HCT116 (cell line): ENCODE measurements around the gene C2orf76. TPM values are rescaled to one million over a fixed set of nuclear protein-coding genes. Genes with fewer than 3 reads are reported as not detected.

Experiments used
- ATAC-seq: fragments of 200-7000 bp; cut with Tn5 transposase; 2 replicates; pipeline ENCODE4 v1.9.1; 2020; ENCODE audit warnings: mild to moderate bottlenecking, moderate library complexity
- BruUV-seq: library from RNA; stranded (reverse); fragments of 400-500 nt; replicated peaks from 2 replicates; lab custom pipeline; 2021; lab: Mats Ljungman, UMichigan
- CTCF ChIA-PET: fragments of 300-600 bp; sonication (Branson Sonifier 250); formaldehyde crosslinking; loops from one replicate; lab custom pipeline; 2021; ENCODE audit warnings: antibody characterized with exemption; lab: Charles Lee
- POLR2A ChIA-PET: fragments of 300-600, 350-600 bp; sonication (Branson Sonifier 250); formaldehyde crosslinking; loops from one replicate; lab custom pipeline; 2021; ENCODE audit warnings: antibody characterized with exemption; lab: Charles Lee
- RAD21 ChIA-PET, 2 experiments: fragments of 300-600 bp; sonication (Branson Sonifier 250); formaldehyde crosslinking; loops; one replicate each; lab custom pipeline; 2023; ENCODE audit warnings: low total read pairs in 2 of 2; ENCODE audit not compliant: uncharacterized antibody in 2 of 2, unreplicated experiment in 2 of 2, low non-redundant PET in 1 of 2; lab: Charles Lee
- DNase-seq: peaks from one replicate; pipeline ENCODE4 v3.0.0-alpha.2; 2010; ENCODE audit warnings: low read depth, low spot score
- H2AFZ ChIP-seq: fragments of 200-600 bp; shearing (Covaris generic), sonication (generic); 2 replicates; pipeline ENCODE4 v1.6.1; 2017; ENCODE audit warnings: low read depth, mixed run types, mixed read lengths, antibody characterized with exemption, low read length; ENCODE audit not compliant: poor library complexity, severe bottlenecking
- H3K27ac ChIP-seq: 2 replicates; pipeline ENCODE4 v1.5.1; 2012; ENCODE audit warnings: low read depth, low read length
- H3K27me3 ChIP-seq: fragments of 200-600 bp; sonication (generic); 2 replicates; pipeline ENCODE4 v1.6.1; 2016; ENCODE audit warnings: mixed run types, low read length, mixed read lengths; ENCODE audit not compliant: insufficient read depth
- H3K36me3 ChIP-seq, 2 experiments: fragments of 200-500 bp in 1 of 2; fragments of 200-600 bp in 1 of 2; sonication (Bioruptor generic) in 1 of 2; sonication (generic) in 1 of 2; 2 replicates each; pipeline versions ENCODE4 v1.5.1 to v1.6.1; 2014 to 2016; ENCODE audit warnings: low read length in 2 of 2, inconsistent platforms in 1 of 2, mixed read lengths in 1 of 2, mixed run types in 1 of 2; ENCODE audit not compliant: insufficient read depth in 2 of 2, control insufficient read depth in 1 of 2
- H3K4me1 ChIP-seq, 2 experiments: fragments of 200-600 bp in 1 of 2; sonication (generic) in 1 of 2; 2 replicates each; pipeline versions ENCODE4 v1.5.1 to v1.6.1; 2012 to 2017; ENCODE audit warnings: low read length in 2 of 2, inconsistent platforms in 1 of 2, mild to moderate bottlenecking in 1 of 2, mixed read lengths in 1 of 2, mixed run types in 1 of 2, moderate library complexity in 1 of 2; ENCODE audit not compliant: insufficient read depth in 2 of 2, control insufficient read depth in 1 of 2
- H3K4me2 ChIP-seq: fragments of 200-600 bp; sonication (generic); 2 replicates; pipeline ENCODE4 v1.6.1; 2017; ENCODE audit warnings: mixed run types, low read length, mixed read lengths
- H3K4me3 ChIP-seq, 2 experiments: fragments of 200-600 bp in 1 of 2; sonication (generic) in 1 of 2; replicated peaks in 1 of 2; 2 replicates each; pipeline ENCODE4 v1.5.1; 2011 to 2016; ENCODE audit warnings: low read length in 2 of 2, control low read depth in 1 of 2, low read depth in 1 of 2, mild to moderate bottlenecking in 1 of 2, mixed read lengths in 1 of 2, mixed run types in 1 of 2
- H3K79me2 ChIP-seq: fragments of 200-600 bp; sonication (generic); 2 replicates; pipeline ENCODE4 v1.6.1; 2017; ENCODE audit warnings: mild to moderate bottlenecking, mixed run types, low read length, moderate library complexity, mixed read lengths; ENCODE audit not compliant: insufficient read depth
- H3K9ac ChIP-seq: fragments of 200-600 bp; sonication (generic); 2 replicates; pipeline ENCODE4 v1.6.1; 2016; ENCODE audit warnings: low read length, mixed read lengths
- H3K9me2 ChIP-seq: fragments of 200-600 bp; sonication (generic), shearing (Covaris generic); 2 replicates; pipeline ENCODE4 v1.6.1; 2017; ENCODE audit warnings: mixed run types, mild to moderate bottlenecking, moderate library complexity; ENCODE audit not compliant: insufficient read depth
- H3K9me3 ChIP-seq, 2 experiments: fragments of 200-500 bp in 1 of 2; fragments of 200-600 bp in 1 of 2; sonication (Bioruptor generic) in 1 of 2; sonication (generic) in 1 of 2; 2 replicates each; pipeline ENCODE4 v1.6.1; 2014 to 2017; ENCODE audit warnings: low read length in 2 of 2, mixed read lengths in 2 of 2, inconsistent platforms in 1 of 2, low read depth in 1 of 2, mild to moderate bottlenecking in 1 of 2, mixed run types in 1 of 2, moderate library complexity in 1 of 2; ENCODE audit not compliant: control insufficient read depth in 1 of 2, insufficient read depth in 1 of 2
- H4K20me1 ChIP-seq: fragments of 200-600 bp; sonication (generic), shearing (Covaris generic); 2 replicates; pipeline ENCODE4 v1.6.1; 2017; ENCODE audit warnings: mixed run types, mild to moderate bottlenecking, moderate library complexity; ENCODE audit not compliant: insufficient read depth
- ATF3 ChIP-seq: IDR thresholded peaks from 2 replicates; pipeline ENCODE4 v1.6.1; 2012
- CBX3 ChIP-seq: IDR thresholded peaks from 2 replicates; pipeline ENCODE4 v1.6.1; 2012; ENCODE audit warnings: low read depth
- CEBPB ChIP-seq: IDR thresholded peaks from 2 replicates; pipeline ENCODE4 v1.6.1; 2012; ENCODE audit warnings: low read depth
- ELF1 ChIP-seq: IDR thresholded peaks from 2 replicates; pipeline ENCODE4 v1.6.1; 2012; ENCODE audit warnings: low read depth, borderline replicate concordance
- FOSL1 ChIP-seq: IDR thresholded peaks from 2 replicates; pipeline ENCODE4 v1.6.1; 2012; ENCODE audit warnings: low read depth
- JUND ChIP-seq: IDR thresholded peaks from 2 replicates; pipeline ENCODE4 v1.6.1; 2012
- MAX ChIP-seq: IDR thresholded peaks from 2 replicates; pipeline ENCODE4 v1.6.1; 2012
- POLR2A ChIP-seq: IDR thresholded peaks from 2 replicates; pipeline ENCODE4 v1.7.0; 2011; ENCODE audit warnings: borderline replicate concordance; ENCODE audit not compliant: insufficient read depth, insufficient read length; ENCODE audit errors: extremely low read depth
- RAD21 ChIP-seq: IDR thresholded peaks from 2 replicates; pipeline ENCODE4 v1.6.1; 2012; ENCODE audit warnings: low read depth, mild to moderate bottlenecking
- REST ChIP-seq: IDR thresholded peaks from 2 replicates; pipeline ENCODE4 v1.6.1; 2012; ENCODE audit warnings: low read depth
- SIN3A ChIP-seq: IDR thresholded peaks from 2 replicates; pipeline ENCODE4 v1.6.1; 2012; ENCODE audit warnings: low read depth
- SP1 ChIP-seq: IDR thresholded peaks from 2 replicates; pipeline ENCODE4 v1.6.1; 2012; ENCODE audit warnings: low read depth
- TCF7L2 ChIP-seq: IDR thresholded peaks from 2 replicates; pipeline ENCODE4 v1.7.0; 2011; ENCODE audit warnings: borderline replicate concordance, inconsistent platforms; ENCODE audit not compliant: insufficient read depth, insufficient read length; ENCODE audit errors: extremely low read depth
- ZFX ChIP-seq: fragments of 450-650 bp; IDR thresholded peaks from 2 replicates; pipeline ENCODE4 v1.6.1; 2017
- intact Hi-C: fragments of 100-400 bp; cut with micrococcal nuclease; formaldehyde crosslinking; loops from 2 replicates; pipeline ENCODE4 v1.10.0; 2022
- total RNA-seq: library from RNA; stranded (reverse); gene quantifications from one replicate; pipeline ENCODE4 v1.2.1, GENCODE V29; 2021; ENCODE audit not compliant: unreplicated experiment

Gene C2orf76
- total RNA-seq, 1 experiment from 2014 or later: 10.5 TPM

GRCh38 chr2:119354860-119355259 lies 11.8 kb downstream of the C2orf76 start:
- intact Hi-C loops: no loop called here
- Histone ChIP-seq H2AFZ (no peak overlapping the region), H3K9me2 (no peaks in the 10 kb centered on the region), H3K4me1 (no peaks in the 10 kb centered on the region; a peak in 1 of 4 replicates), H3K27me3 (no peaks in the 10 kb centered on the region), H4K20me1 (no peaks in the 10 kb centered on the region), H3K27ac (no peak overlapping the region), H3K4me2 (no peak overlapping the region), H3K9ac (no peak overlapping the region), H3K4me3 (no peak overlapping the region), H3K9me3 (no peaks in the 10 kb centered on the region), H3K79me2 (no peaks in the 10 kb centered on the region), H3K36me3 (no peaks in the 10 kb centered on the region)
- DNase-seq: no peak
- no TSS peak for BruUV-seq
- RAD21 ChIA-PET: no interaction called here
- CTCF ChIA-PET: no interaction called here
- TF ChIP-seq ELF1 (no peak), POLR2A (no peak), ZFX (no peak), ATF3 (no peak), TCF7L2 (no peak), JUND (no peak), RAD21 (no peak), SP1 (no peak), CEBPB (no peak), FOSL1 (no peak), MAX (no peak), REST (no peak), CBX3 (no peak), SIN3A (no peak)
- POLR2A ChIA-PET: interaction anchor here (1.5 kb wide), 1 partner anchor 12 kb away, joined by 3 read pairs; the partner anchor contains the start of genes C2orf76 and DBI
- ATAC-seq: no peak
